A673 (cell line): ENCODE data around the gene FAH.

ENCODE experiments used
- EZH2 ChIP-seq: fragments of 200-600 bp; sonication (generic); IDR thresholded peaks from 2 replicates; pipeline ENCODE4 v1.6.1; 2017; ENCODE audit warnings: borderline replicate concordance, low read depth, mild to moderate bottlenecking, mixed read lengths, antibody characterized with exemption, low read length; ENCODE audit not compliant: poor library complexity, severe bottlenecking
- TF ChIP-seq, protein P1 (sequence below): fragments of 300-800, 200-600 bp; sonication (generic); conservative IDR thresholded peaks from 2 replicates; pipeline ENCODE4 v1.5.1; 2017; ENCODE audit warnings: low read depth, mild to moderate bottlenecking, antibody characterized with exemption, low read length, moderate library complexity, mixed read lengths

DNA sequence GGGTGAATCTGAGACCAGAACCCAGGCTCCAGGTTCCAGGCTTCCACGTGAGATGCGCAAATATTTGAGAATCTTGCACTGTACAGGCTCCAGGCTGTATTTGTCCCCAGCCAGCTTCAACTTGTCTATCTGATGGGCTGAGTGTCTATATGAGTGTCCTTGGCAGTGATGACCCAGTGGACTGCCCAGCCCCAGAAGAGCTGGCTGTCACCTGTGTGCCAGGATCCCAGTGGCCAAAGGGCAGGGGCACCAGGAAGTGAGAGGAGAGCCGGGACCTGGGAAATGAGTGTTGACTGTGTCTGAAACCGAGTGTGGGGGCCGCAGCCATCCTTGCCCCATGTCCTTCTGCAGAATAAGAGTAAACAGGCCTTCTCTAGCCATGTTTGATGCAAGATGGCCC lies 10.4 kb downstream of the FAH start:
- TF ChIP-seq EZH2: no peak
- TF ChIP-seq, protein P1, sequence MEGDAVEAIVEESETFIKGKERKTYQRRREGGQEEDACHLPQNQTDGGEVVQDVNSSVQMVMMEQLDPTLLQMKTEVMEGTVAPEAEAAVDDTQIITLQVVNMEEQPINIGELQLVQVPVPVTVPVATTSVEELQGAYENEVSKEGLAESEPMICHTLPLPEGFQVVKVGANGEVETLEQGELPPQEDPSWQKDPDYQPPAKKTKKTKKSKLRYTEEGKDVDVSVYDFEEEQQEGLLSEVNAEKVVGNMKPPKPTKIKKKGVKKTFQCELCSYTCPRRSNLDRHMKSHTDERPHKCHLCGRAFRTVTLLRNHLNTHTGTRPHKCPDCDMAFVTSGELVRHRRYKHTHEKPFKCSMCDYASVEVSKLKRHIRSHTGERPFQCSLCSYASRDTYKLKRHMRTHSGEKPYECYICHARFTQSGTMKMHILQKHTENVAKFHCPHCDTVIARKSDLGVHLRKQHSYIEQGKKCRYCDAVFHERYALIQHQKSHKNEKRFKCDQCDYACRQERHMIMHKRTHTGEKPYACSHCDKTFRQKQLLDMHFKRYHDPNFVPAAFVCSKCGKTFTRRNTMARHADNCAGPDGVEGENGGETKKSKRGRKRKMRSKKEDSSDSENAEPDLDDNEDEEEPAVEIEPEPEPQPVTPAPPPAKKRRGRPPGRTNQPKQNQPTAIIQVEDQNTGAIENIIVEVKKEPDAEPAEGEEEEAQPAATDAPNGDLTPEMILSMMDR: no peak
